Activated B cell treated with CpG ODN at 0.5 μM for 24 hours (primary cell): ENCODE data around the gene MGAT3. TPM values are rescaled to one million over a fixed set of nuclear protein-coding genes. Genes with fewer than 3 reads are reported as not detected.

Experiments
- ATAC-seq: fragments of 200-7000 bp; cut with Tn5 transposase; one replicate; pipeline ENCODE4 v1.10.0; 2021; ENCODE audit warnings: low read depth, mild to moderate bottlenecking, moderate library complexity
- CTCF ChIA-PET: fragments of 350-600 bp; sonication (Branson Sonifier 250); formaldehyde crosslinking; loops from one replicate; lab custom pipeline; 2021; ENCODE audit warnings: antibody characterized with exemption; lab: Charles Lee
- POLR2A ChIA-PET: fragments of 350-600 bp; sonication (Branson Sonifier 250); formaldehyde crosslinking; loops from one replicate; lab custom pipeline; 2021; ENCODE audit warnings: antibody characterized with exemption; lab: Charles Lee
- DNase-seq: peaks from one replicate; pipeline ENCODE4 v3.0.0; 2022
- H3K27ac Mint-ChIP-seq: one replicate; pipeline ENCODE4 v1.8.0; 2020; ENCODE audit warnings: mixed read lengths
- H3K27me3 Mint-ChIP-seq: one replicate; pipeline ENCODE4 v1.8.0; 2021; ENCODE audit warnings: mixed read lengths
- H3K36me3 Mint-ChIP-seq: one replicate; pipeline ENCODE4 v1.8.0; 2021; ENCODE audit warnings: low read depth, mixed read lengths
- H3K4me1 Mint-ChIP-seq: one replicate; pipeline ENCODE4 v1.8.0; 2021; ENCODE audit warnings: mixed read lengths
- H3K4me3 Mint-ChIP-seq: one replicate; pipeline ENCODE4 v1.8.0; 2020; ENCODE audit warnings: mild to moderate bottlenecking, mixed read lengths
- H3K9me3 Mint-ChIP-seq: one replicate; pipeline ENCODE4 v1.8.0; 2020; ENCODE audit warnings: mixed read lengths
- CTCF ChIP-seq: fragments of 200-600 bp; IDR thresholded peaks from one replicate; pipeline ENCODE4 v1.8.0; 2022; ENCODE audit warnings: antibody characterized with exemption, mild to moderate bottlenecking
- intact Hi-C: fragments of 100-400 bp; cut with micrococcal nuclease; formaldehyde crosslinking; loops from one replicate; pipeline ENCODE4 v1.15.1; 2024
- total RNA-seq: library from RNA; stranded (reverse); gene quantifications from 2 replicates; pipeline ENCODE4 v1.2.3, GENCODE V29; 2022

Gene MGAT3
- total RNA-seq, 1 donor from 2014 or later: 43.4 TPM

- ATAC-seq: no peak
- CTCF ChIA-PET: interaction anchor here (1.3 kb wide), 1 partner anchor 27 kb away, joined by 4 read pairs; no protein-coding TSS in a partner anchor
- Mint-ChIP-seq H3K36me3 (peaks cover 2% of the 10 kb centered on the region), H3K27ac (peak overlapping the region; percentile 59), H3K4me3 (no peak overlapping the region), H3K27me3 (no peaks in the 10 kb centered on the region), H3K4me1 (peaks cover 90% of the 10 kb centered on the region), H3K9me3 (no peaks in the 10 kb centered on the region)
- POLR2A ChIA-PET: interaction anchor here (2.0 to 2.9 kb wide), 2 partner anchors 11 to 70 kb away, joined by 5 to 15 read pairs; partner anchors contain the start of gene TAB1
- DNase-seq: no peak
- no peak for TF ChIP-seq CTCF
- intact Hi-C loops: no loop called here
Observed at GRCh38 chr22:39469326-39469680, 12.5 kb downstream of the MGAT3 start.

GRCh38 chr22:39469681-39470450, 13.1 kb downstream of the MGAT3 start:
- no peak for DNase-seq
- no peak for TF ChIP-seq CTCF
- peaks cover 86% of the 10 kb centered on the region for H3K4me1 Mint-ChIP-seq
- intact Hi-C loops: loop anchor here (2.0 kb wide), 1 partner anchor 23 kb away; no protein-coding TSS in a partner anchor
- H3K9me3 Mint-ChIP-seq: no peaks in the 10 kb centered on the region
- peaks cover 2% of the 10 kb centered on the region for H3K36me3 Mint-ChIP-seq
- no peak for ATAC-seq
- no peaks in the 10 kb centered on the region for H3K27me3 Mint-ChIP-seq
- CTCF ChIA-PET: interaction anchor here (1.1 to 1.3 kb wide), 2 partner anchors 26 to 33 kb away, joined by 3 to 4 read pairs; no protein-coding TSS in a partner anchor
- H3K4me3 Mint-ChIP-seq: no peak overlapping the region
- POLR2A ChIA-PET: interaction anchor here (1.2 to 3.9 kb wide), 6 partner anchors 11 to 53 kb away, joined by 3 to 44 read pairs (median 12); partner anchors contain the start of gene ATF4
- peak overlapping the region; percentile 90 for H3K27ac Mint-ChIP-seq

GRCh38 chr22:39470451-39471291, 13.9 kb downstream of the MGAT3 start:
- Mint-ChIP-seq H3K4me1 (peaks cover 80% of the 10 kb centered on the region), H3K27me3 (no peaks in the 10 kb centered on the region), H3K9me3 (no peaks in the 10 kb centered on the region), H3K36me3 (peaks cover 6% of the 10 kb centered on the region), H3K27ac (peak overlapping the region; percentile 90), H3K4me3 (peak overlapping the region; percentile 63)
- TF ChIP-seq CTCF: no peak
- ATAC-seq (no peak), DNase-seq (no peak)
- intact Hi-C loops: loop anchor here (1.0 to 2.0 kb wide), 3 partner anchors 8 to 23 kb away; no protein-coding TSS in a partner anchor
- ChIA-PET POLR2A (interaction anchor here (0.9 to 3.9 kb wide), 13 partner anchors 8 to 152 kb away, joined by 3 to 44 read pairs (median 9); partner anchors contain the start of genes ATF4 and RPL3), CTCF (interaction anchor here (0.7 to 2.2 kb wide), 5 partner anchors 23 to 44 kb away, joined by 3 to 9 read pairs (median 4); no protein-coding TSS in a partner anchor)

GRCh38 chr22:39471381-39472141, 14.7 kb downstream of the MGAT3 start:
- intact Hi-C loops: loop anchor here (1.0 to 2.0 kb wide), 3 partner anchors 9 to 24 kb away; no protein-coding TSS in a partner anchor
- CTCF ChIA-PET: interaction anchor here (0.7 to 2.2 kb wide), 9 partner anchors 22 to 59 kb away, joined by 3 to 9 read pairs (median 4); no protein-coding TSS in a partner anchor

More at GRCh38 chr22:39471381-39472141, 14.7 kb downstream of the MGAT3 start:
- Mint-ChIP-seq H3K4me3 (peak overlapping the region; percentile 65), H3K36me3 (peaks cover 7% of the 10 kb centered on the region), H3K27me3 (no peaks in the 10 kb centered on the region), H3K4me1 (peaks cover 73% of the 10 kb centered on the region), H3K9me3 (no peaks in the 10 kb centered on the region), H3K27ac (peak overlapping the region; percentile 90)
- TF ChIP-seq CTCF: no peak
- ATAC-seq (peak; percentile 79), DNase-seq (peak; percentile 47)
- POLR2A ChIA-PET: interaction anchor here (0.6 to 3.9 kb wide), 19 partner anchors 9 to 153 kb away, joined by 3 to 44 read pairs (median 5); partner anchors contain the start of genes ATF4, MIEF1, RPL3 and TAB1
